ENCODE results near the gene ABHD12B.

The ABHD12B gene

GRCh38 chr14:50871914-50872732 lies at the start of gene ABHD12B:
Gene ABHD12B, plus strand, starts transcription at chr14:50872053. Its CDS starts 122 bp downstream, at chr14:50872175.
- no peak for DNase-seq (ENCODE audit: low spot score)

GRCh38 chr14:50822501-50823042 lies 49.3 kb upstream of the ABHD12B start:
- peak; percentile 26 for DNase-seq (ENCODE audit: low spot score)

GRCh38 chr14:50823051-50823761 lies 48.6 kb upstream of the ABHD12B start:
- no peak for DNase-seq (ENCODE audit: low spot score)

- DNase-seq (ENCODE audit: low spot score): peak; percentile 31
Observed at GRCh38 chr14:50823762-50824636, 47.9 kb upstream of the ABHD12B start.

GRCh38 chr14:50825307-50825706 lies 46.5 kb upstream of the ABHD12B start:
- DNase-seq (ENCODE audit: low spot score): no peak

- no peak for DNase-seq (ENCODE audit: low spot score)
Observed at GRCh38 chr14:50826681-50827080, 45.2 kb upstream of the ABHD12B start.

GRCh38 chr14:50828721-50829488 lies 42.9 kb upstream of the ABHD12B start:
- no peak for DNase-seq (ENCODE audit: low spot score)

GRCh38 chr14:50829489-50830043 lies 42.3 kb upstream of the ABHD12B start:
- DNase-seq (ENCODE audit: low spot score): no peak

- DNase-seq (ENCODE audit: low spot score): peak; percentile 69
Observed at GRCh38 chr14:50830044-50830931, 41.6 kb upstream of the ABHD12B start.

GRCh38 chr14:50830932-50831725 lies 40.7 kb upstream of the ABHD12B start, which contains the start of gene NIN:
Gene NIN, minus strand, starts transcription at chr14:50831162. Its CDS starts 9,106 bp downstream, at chr14:50822056.
- DNase-seq (ENCODE audit: low spot score): peak; percentile 79

- DNase-seq (ENCODE audit: low spot score): no peak
Observed at GRCh38 chr14:50831726-50832168, 40.1 kb upstream of the ABHD12B start.

GRCh38 chr14:50832935-50833630 lies 38.8 kb upstream of the ABHD12B start:
- no peak for DNase-seq (ENCODE audit: low spot score)

GRCh38 chr14:50834802-50835276 lies 37.0 kb upstream of the ABHD12B start:
- DNase-seq (ENCODE audit: low spot score): no peak

GRCh38 chr14:50835280-50835679 lies 36.6 kb upstream of the ABHD12B start:
- no peak for DNase-seq (ENCODE audit: low spot score)

- no peak for DNase-seq (ENCODE audit: low spot score)
Observed at GRCh38 chr14:50836515-50836914, 35.3 kb upstream of the ABHD12B start.

- DNase-seq (ENCODE audit: low spot score): no peak
Observed at GRCh38 chr14:50837271-50837670, 34.6 kb upstream of the ABHD12B start.

- DNase-seq (ENCODE audit: low spot score): no peak
Observed at GRCh38 chr14:50837850-50838470, 33.9 kb upstream of the ABHD12B start.

- DNase-seq (ENCODE audit: low spot score): no peak
Observed at GRCh38 chr14:50839048-50839447, 32.8 kb upstream of the ABHD12B start.
